CD4-positive, CD25-positive, alpha-beta regulatory T cell (primary cell): Measurements from ENCODE around the gene ZFR2. TPM values are rescaled to one million over a fixed set of nuclear protein-coding genes. Genes with fewer than 3 reads are reported as not detected.

Source experiments
- ATAC-seq, 2 donors: fragments of 150-1000 bp; cut with Tn5 transposase; one replicate each; pipeline ENCODE4 v1.10.0; 2021; ENCODE audit warnings: low read depth in 2 of 2, moderate number of reproducible peaks in 2 of 2, moderate library complexity in 1 of 2
- DNase-seq, 3 donors: peaks; one replicate each; pipeline versions ENCODE4 v3.0.0 to v3.0.0-alpha.2; 2012 to 2022; ENCODE audit warnings: mixed read lengths in 1 of 3
- H3K27ac ChIP-seq: one replicate; pipeline ENCODE4 v1.7.0; 2013; ENCODE audit warnings: mild to moderate bottlenecking, low read length; ENCODE audit not compliant: insufficient read depth, poor library complexity, severe bottlenecking
- H3K27me3 ChIP-seq: one replicate; pipeline ENCODE4 v1.7.0; 2013; ENCODE audit warnings: low read length; ENCODE audit not compliant: control insufficient read depth, insufficient read depth
- H3K36me3 ChIP-seq: one replicate; pipeline ENCODE4 v1.7.0; 2013; ENCODE audit warnings: mild to moderate bottlenecking, low read length, moderate library complexity; ENCODE audit not compliant: control insufficient read depth, insufficient read depth
- H3K4me1 ChIP-seq: 2 replicates; pipeline ENCODE4 v1.7.0; 2013; ENCODE audit warnings: mild to moderate bottlenecking, low read length; ENCODE audit not compliant: insufficient read depth, control insufficient read depth, poor library complexity, severe bottlenecking
- H3K4me3 ChIP-seq: one replicate; pipeline ENCODE4 v1.7.0; 2013; ENCODE audit warnings: low read depth, mild to moderate bottlenecking, low read length, moderate library complexity
- H3K9me3 ChIP-seq, 2 experiments: 1 replicate in 1 of 2; 2 replicates in 1 of 2; pipeline ENCODE4 v1.7.0; 2013; ENCODE audit warnings: low read length in 2 of 2, mild to moderate bottlenecking in 1 of 2, moderate library complexity in 1 of 2; ENCODE audit not compliant: control insufficient read depth in 2 of 2
- H3K27ac Mint-ChIP-seq, 3 donors: one replicate each; pipeline ENCODE4 v1.8.0; 2020 to 2022; ENCODE audit warnings: mild to moderate bottlenecking in 3 of 3, mixed read lengths in 3 of 3, moderate library complexity in 2 of 3
- H3K27me3 Mint-ChIP-seq: one replicate; pipeline ENCODE4 v1.8.0; 2022; ENCODE audit warnings: mild to moderate bottlenecking, mixed read lengths
- H3K36me3 Mint-ChIP-seq: one replicate; pipeline ENCODE4 v1.8.0; 2020; ENCODE audit warnings: mixed read lengths
- H3K4me1 Mint-ChIP-seq, 4 donors: one replicate each; pipeline ENCODE4 v1.8.0; 2020 to 2022; ENCODE audit warnings: mixed read lengths in 4 of 4, mild to moderate bottlenecking in 1 of 4
- H3K4me3 Mint-ChIP-seq, 4 donors: one replicate each; pipeline ENCODE4 v1.8.0; 2020 to 2022; ENCODE audit warnings: mild to moderate bottlenecking in 4 of 4, mixed read lengths in 4 of 4, moderate library complexity in 3 of 4
- H3K9me3 Mint-ChIP-seq, 7 donors: one replicate each; pipeline ENCODE4 v1.8.0; 2020 to 2022; ENCODE audit warnings: mixed read lengths in 7 of 7, mild to moderate bottlenecking in 3 of 7, moderate library complexity in 2 of 7
- polyA plus RNA-seq, 4 donors: library from polyadenylated mRNA; unstranded; fragments of 300-500 nt; fragmentation: Illumina TruSeq; gene quantifications; one replicate each; pipeline ENCODE4 v1.2.3, GENCODE V29; 2021
- total RNA-seq: library from RNA; stranded (reverse); gene quantifications from one replicate; pipeline ENCODE4 v1.2.3, GENCODE V29; 2022

Gene ZFR2
- total and polyA plus RNA-seq, 5 donors from 2014 or later: 0.06 to 1.3 (median 0.57) TPM; not detected in 1

GRCh38 chr19:3783660-3784584, 84.9 kb downstream of the ZFR2 start:
- H3K27me3 ChIP-seq: no peaks in the 10 kb centered on the region
- ATAC-seq (no peak), DNase-seq (no peak)
- H3K36me3 Mint-ChIP-seq: peaks cover 8% of the 10 kb centered on the region
- peak overlapping the region in 3 of 4 donors; percentile 47 to 81 (median 76) for H3K4me3 Mint-ChIP-seq
- no peaks in the 10 kb centered on the region for H3K36me3 ChIP-seq
- H3K9me3 ChIP-seq: peaks cover 11 to 20% of the 10 kb centered on the region in 2 experiments
- H3K27ac ChIP-seq: no peak overlapping the region
- H3K4me1 ChIP-seq: peaks cover 7% of the 10 kb centered on the region
- no peak overlapping the region for H3K4me3 ChIP-seq
- peaks cover 2 to 21% (median 7%) of the 10 kb centered on the region in 7 donors for H3K9me3 Mint-ChIP-seq
- no peak overlapping the region for H3K27ac Mint-ChIP-seq
- peaks cover 15% of the 10 kb centered on the region for H3K27me3 Mint-ChIP-seq
- peaks cover 0 to 14% (median 0%) of the 10 kb centered on the region in 4 donors for H3K4me1 Mint-ChIP-seq

GRCh38 chr19:3782903-3783302, 85.9 kb downstream of the ZFR2 start:
- Histone ChIP-seq H3K36me3 (no peaks in the 10 kb centered on the region), H3K27me3 (no peaks in the 10 kb centered on the region), H3K9me3 (peaks cover 11 to 20% of the 10 kb centered on the region in 2 experiments), H3K4me3 (no peak overlapping the region), H3K4me1 (peaks cover 7% of the 10 kb centered on the region), H3K27ac (no peak overlapping the region)
- ATAC-seq: no peak
- Mint-ChIP-seq H3K27ac (no peak overlapping the region), H3K4me1 (peaks cover 0 to 14% (median 0%) of the 10 kb centered on the region in 4 donors), H3K27me3 (peaks cover 12% of the 10 kb centered on the region), H3K4me3 (no peak overlapping the region), H3K36me3 (peaks cover 8% of the 10 kb centered on the region), H3K9me3 (peaks cover 2 to 21% (median 7%) of the 10 kb centered on the region in 7 donors)
- no peak for DNase-seq

- Mint-ChIP-seq H3K36me3 (peaks cover 8% of the 10 kb centered on the region), H3K4me3 (no peak overlapping the region), H3K27me3 (peaks cover 12% of the 10 kb centered on the region), H3K4me1 (peaks cover 0 to 14% (median 0%) of the 10 kb centered on the region in 4 donors), H3K27ac (peak overlapping the region in 1 of 3 donors; percentile 50), H3K9me3 (peaks cover 2 to 21% (median 7%) of the 10 kb centered on the region in 7 donors)
- DNase-seq: no peak
- Histone ChIP-seq H3K9me3 (peaks cover 11 to 20% of the 10 kb centered on the region in 2 experiments), H3K4me3 (no peak overlapping the region), H3K36me3 (no peaks in the 10 kb centered on the region), H3K27ac (no peak overlapping the region), H3K4me1 (peaks cover 7% of the 10 kb centered on the region), H3K27me3 (no peaks in the 10 kb centered on the region)
- ATAC-seq: no peak
Observed at GRCh38 chr19:3782330-3782729, 86.5 kb downstream of the ZFR2 start.

DNA sequence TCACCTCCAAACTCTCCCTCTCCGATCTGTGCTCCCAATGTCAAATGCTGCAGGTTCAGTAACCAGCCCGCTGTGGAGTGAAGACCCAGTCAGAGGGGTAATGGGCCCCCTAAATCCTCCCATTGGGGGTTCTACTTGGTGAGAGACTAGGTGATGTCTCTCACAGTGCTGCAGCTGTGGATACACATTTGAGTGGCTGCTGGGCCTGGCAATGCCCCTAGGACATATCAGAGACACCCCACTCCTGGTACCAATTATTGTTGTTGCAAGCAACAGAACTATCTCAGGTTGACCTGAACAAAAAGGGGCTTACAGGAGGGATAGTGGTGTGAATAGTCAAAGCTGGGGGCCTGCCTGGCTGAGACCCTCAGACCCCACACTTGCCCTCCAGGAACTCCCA, 87.2 kb downstream of the ZFR2 start:
- Histone ChIP-seq H3K27ac (no peak overlapping the region), H3K27me3 (no peaks in the 10 kb centered on the region), H3K4me1 (peaks cover 7% of the 10 kb centered on the region), H3K9me3 (peaks cover 11 to 20% of the 10 kb centered on the region in 2 experiments), H3K4me3 (no peak overlapping the region), H3K36me3 (no peaks in the 10 kb centered on the region)
- H3K27ac Mint-ChIP-seq: no peak overlapping the region
- H3K36me3 Mint-ChIP-seq: peaks cover 8% of the 10 kb centered on the region
- DNase-seq (no peak), ATAC-seq (no peak)
- H3K9me3 Mint-ChIP-seq: peaks cover 2 to 21% (median 7%) of the 10 kb centered on the region in 7 donors
- peaks cover 0 to 12% (median 0%) of the 10 kb centered on the region in 4 donors for H3K4me1 Mint-ChIP-seq
- H3K4me3 Mint-ChIP-seq: no peak overlapping the region
- H3K27me3 Mint-ChIP-seq: peaks cover 7% of the 10 kb centered on the region

DNA sequence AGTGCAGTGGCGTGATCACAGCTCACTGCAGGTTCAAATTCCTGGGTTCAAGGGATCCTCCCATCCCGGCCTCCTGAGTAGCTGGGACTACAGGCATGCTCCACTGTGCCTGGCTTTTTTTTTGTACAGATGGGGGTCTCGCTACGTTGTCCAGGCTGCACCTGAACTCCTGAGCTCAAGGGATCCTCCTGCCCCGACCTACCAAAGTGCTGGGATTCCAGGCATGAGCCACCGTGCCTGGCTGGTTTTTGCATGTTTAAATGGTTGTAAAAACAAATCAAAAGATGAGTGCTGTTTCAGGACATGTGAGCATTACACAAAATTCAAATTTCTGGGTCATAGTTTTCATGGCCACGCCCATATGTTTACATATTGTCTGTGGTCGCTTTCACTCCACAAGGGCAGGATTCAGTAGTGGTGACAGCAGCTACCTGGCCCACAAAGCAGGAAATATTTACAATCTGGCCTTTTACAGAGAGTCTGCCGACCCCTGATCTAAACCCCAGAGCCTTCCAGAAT, 88.0 kb downstream of the ZFR2 start:
- Mint-ChIP-seq H3K9me3 (peaks cover 2 to 21% (median 7%) of the 10 kb centered on the region in 7 donors), H3K36me3 (peaks cover 8% of the 10 kb centered on the region), H3K27ac (no peak overlapping the region), H3K4me3 (no peak overlapping the region), H3K4me1 (peaks cover 0 to 10% (median 0%) of the 10 kb centered on the region in 4 donors), H3K27me3 (peaks cover 6% of the 10 kb centered on the region)
- H3K27me3 ChIP-seq: no peaks in the 10 kb centered on the region
- H3K27ac ChIP-seq: no peak overlapping the region
- peaks cover 7% of the 10 kb centered on the region for H3K4me1 ChIP-seq
- H3K4me3 ChIP-seq: no peak overlapping the region
- ATAC-seq: no peak
- no peaks in the 10 kb centered on the region for H3K36me3 ChIP-seq
- peak in 1 of 3 donors; percentile 23 for DNase-seq
- H3K9me3 ChIP-seq: peaks cover 11 to 20% of the 10 kb centered on the region in 2 experiments

GRCh38 chr19:3778899-3779723, 89.7 kb downstream of the ZFR2 start:
- H3K4me1 ChIP-seq: no peaks in the 10 kb centered on the region
- H3K9me3 ChIP-seq: peaks cover 11 to 20% of the 10 kb centered on the region in 2 experiments
- Mint-ChIP-seq H3K4me3 (no peak overlapping the region), H3K4me1 (peaks cover 0 to 2% (median 0%) of the 10 kb centered on the region in 4 donors), H3K9me3 (peaks cover 2 to 21% (median 7%) of the 10 kb centered on the region in 7 donors), H3K36me3 (peaks cover 8% of the 10 kb centered on the region), H3K27ac (no peak overlapping the region), H3K27me3 (no peaks in the 10 kb centered on the region)
- ATAC-seq (no peak), DNase-seq (no peak)
- H3K27me3 ChIP-seq: no peaks in the 10 kb centered on the region
- no peak overlapping the region for H3K27ac ChIP-seq
- H3K36me3 ChIP-seq: no peaks in the 10 kb centered on the region
- H3K4me3 ChIP-seq: no peak overlapping the region

- ATAC-seq (no peak), DNase-seq (no peak)
- no peak overlapping the region for H3K4me3 ChIP-seq
- H3K4me1 ChIP-seq: no peaks in the 10 kb centered on the region
- Mint-ChIP-seq H3K9me3 (peaks cover 2 to 21% (median 7%) of the 10 kb centered on the region in 7 donors), H3K4me1 (no peaks in the 10 kb centered on the region), H3K27me3 (no peaks in the 10 kb centered on the region), H3K36me3 (peaks cover 8% of the 10 kb centered on the region), H3K27ac (no peak overlapping the region), H3K4me3 (no peak overlapping the region)
- H3K9me3 ChIP-seq: peaks cover 11 to 20% of the 10 kb centered on the region in 2 experiments
- H3K36me3 ChIP-seq: no peaks in the 10 kb centered on the region
- H3K27ac ChIP-seq: no peak overlapping the region
- H3K27me3 ChIP-seq: no peaks in the 10 kb centered on the region
Observed at GRCh38 chr19:3778104-3778867, 90.6 kb downstream of the ZFR2 start.
